ENCODE data around the gene THRB.

THRB gene

GRCh38 chr3:24379936-24380335 lies 114.7 kb downstream of the THRB start:
- no peaks in the 10 kb centered on the region for H3K27me3 ChIP-seq (replicated peaks; ENCODE audit: control insufficient read depth, insufficient read depth, low read length)
- TF ChIP-seq, protein P1, sequence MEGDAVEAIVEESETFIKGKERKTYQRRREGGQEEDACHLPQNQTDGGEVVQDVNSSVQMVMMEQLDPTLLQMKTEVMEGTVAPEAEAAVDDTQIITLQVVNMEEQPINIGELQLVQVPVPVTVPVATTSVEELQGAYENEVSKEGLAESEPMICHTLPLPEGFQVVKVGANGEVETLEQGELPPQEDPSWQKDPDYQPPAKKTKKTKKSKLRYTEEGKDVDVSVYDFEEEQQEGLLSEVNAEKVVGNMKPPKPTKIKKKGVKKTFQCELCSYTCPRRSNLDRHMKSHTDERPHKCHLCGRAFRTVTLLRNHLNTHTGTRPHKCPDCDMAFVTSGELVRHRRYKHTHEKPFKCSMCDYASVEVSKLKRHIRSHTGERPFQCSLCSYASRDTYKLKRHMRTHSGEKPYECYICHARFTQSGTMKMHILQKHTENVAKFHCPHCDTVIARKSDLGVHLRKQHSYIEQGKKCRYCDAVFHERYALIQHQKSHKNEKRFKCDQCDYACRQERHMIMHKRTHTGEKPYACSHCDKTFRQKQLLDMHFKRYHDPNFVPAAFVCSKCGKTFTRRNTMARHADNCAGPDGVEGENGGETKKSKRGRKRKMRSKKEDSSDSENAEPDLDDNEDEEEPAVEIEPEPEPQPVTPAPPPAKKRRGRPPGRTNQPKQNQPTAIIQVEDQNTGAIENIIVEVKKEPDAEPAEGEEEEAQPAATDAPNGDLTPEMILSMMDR (IDR thresholded peaks at IDR 0.05; ENCODE audit: insufficient read depth, low read length, poor library complexity, severe bottlenecking) = no peak
- no peak for DNase-seq (ENCODE audit: extremely low read depth, insufficient read length)
- no peak overlapping the region for H3K4me3 ChIP-seq (replicated peaks; ENCODE audit: low read depth, low read length)
- H3K36me3 ChIP-seq (ENCODE audit: control insufficient read depth, insufficient read depth, low read length) = no peaks in the 10 kb centered on the region

- Histone ChIP-seq H3K36me3 (ENCODE audit: control insufficient read depth, insufficient read depth, low read length) (no peaks in the 10 kb centered on the region), H3K27me3 (replicated peaks; ENCODE audit: control insufficient read depth, insufficient read depth, low read length) (no peaks in the 10 kb centered on the region), H3K4me3 (replicated peaks; ENCODE audit: low read depth, low read length) (no peak overlapping the region)
- no peak for DNase-seq (ENCODE audit: extremely low read depth, insufficient read length)
- TF ChIP-seq, protein P1 (IDR thresholded peaks at IDR 0.05; ENCODE audit: insufficient read depth, low read length, poor library complexity, severe bottlenecking) = no peak
Observed at GRCh38 chr3:24378313-24378712, 116.3 kb downstream of the THRB start.

DNA sequence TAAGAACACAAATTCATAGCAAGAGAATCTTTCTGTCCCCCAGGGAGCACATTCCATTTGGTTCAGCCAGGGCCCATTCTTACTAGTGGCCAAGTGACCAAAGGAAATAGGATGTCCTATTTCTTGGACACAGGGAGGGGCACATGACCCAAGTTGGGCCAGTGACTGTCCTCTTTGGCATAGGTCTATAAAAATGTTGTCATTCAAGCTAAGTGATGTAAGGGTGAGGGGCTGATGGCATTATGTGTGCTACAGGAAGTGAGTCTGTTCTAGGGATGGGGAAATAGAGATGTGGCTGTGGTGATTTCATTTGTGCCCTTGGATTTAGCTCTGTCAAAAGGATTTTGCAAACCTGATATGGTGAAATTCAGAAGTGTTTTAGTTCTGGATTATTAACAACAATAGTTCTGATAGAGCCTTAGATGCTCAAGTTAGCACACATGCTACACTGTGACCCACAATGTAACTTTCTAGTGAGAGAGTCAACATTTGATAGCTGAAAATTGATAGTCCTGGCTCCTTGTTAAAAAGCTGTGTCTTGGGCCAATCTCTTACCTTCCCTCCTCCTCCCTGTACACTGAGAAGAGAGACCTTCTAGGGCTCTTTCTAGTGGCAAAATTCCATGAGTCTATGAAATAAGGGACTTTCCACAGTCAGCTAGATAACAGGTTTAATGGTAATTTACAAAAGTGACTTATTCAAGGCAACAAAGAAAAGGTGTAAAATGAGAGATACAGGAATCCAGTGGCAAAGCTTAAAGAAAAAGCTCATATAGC lies 117.2 kb downstream of the THRB start:
- no peaks in the 10 kb centered on the region for H3K27me3 ChIP-seq (replicated peaks; ENCODE audit: control insufficient read depth, insufficient read depth, low read length)
- DNase-seq (ENCODE audit: extremely low read depth, insufficient read length) = no peak
- H3K36me3 ChIP-seq (ENCODE audit: control insufficient read depth, insufficient read depth, low read length) = no peaks in the 10 kb centered on the region
- no peak overlapping the region for H3K4me3 ChIP-seq (replicated peaks; ENCODE audit: low read depth, low read length)
- TF ChIP-seq, protein P1 (IDR thresholded peaks at IDR 0.05; ENCODE audit: insufficient read depth, low read length, poor library complexity, severe bottlenecking) = no peak

- Histone ChIP-seq H3K4me3 (replicated peaks; ENCODE audit: low read depth, low read length) (no peak overlapping the region), H3K27me3 (replicated peaks; ENCODE audit: control insufficient read depth, insufficient read depth, low read length) (no peaks in the 10 kb centered on the region), H3K36me3 (ENCODE audit: control insufficient read depth, insufficient read depth, low read length) (no peaks in the 10 kb centered on the region)
- TF ChIP-seq, protein P1 (IDR thresholded peaks at IDR 0.05; ENCODE audit: insufficient read depth, low read length, poor library complexity, severe bottlenecking) = no peak
- no peak for DNase-seq (ENCODE audit: extremely low read depth, insufficient read length)
Observed at GRCh38 chr3:24375947-24376384, 118.7 kb downstream of the THRB start.

DNA sequence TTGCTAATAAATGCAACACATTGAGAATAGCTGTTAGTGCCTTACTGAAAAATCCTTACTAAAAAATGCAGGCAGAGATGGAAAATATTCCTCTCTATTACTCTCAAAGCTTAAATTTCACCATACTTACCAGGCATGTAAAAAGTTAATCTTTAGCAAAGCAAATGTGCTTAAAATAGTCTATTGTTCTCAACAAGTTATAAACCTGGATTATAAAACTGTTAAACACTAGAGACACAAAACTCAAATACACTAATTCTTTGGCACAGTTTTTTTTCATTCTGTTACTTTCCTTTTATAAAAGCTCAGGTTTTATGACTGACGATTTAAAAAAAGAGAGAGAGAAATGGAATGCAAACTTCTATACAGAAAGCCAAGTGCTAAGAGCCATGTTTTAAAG lies 119.8 kb downstream of the THRB start:
- no peaks in the 10 kb centered on the region for H3K36me3 ChIP-seq (ENCODE audit: control insufficient read depth, insufficient read depth, low read length)
- TF ChIP-seq, protein P1 (IDR thresholded peaks at IDR 0.05; ENCODE audit: insufficient read depth, low read length, poor library complexity, severe bottlenecking) = no peak
- H3K4me3 ChIP-seq (replicated peaks; ENCODE audit: low read depth, low read length) = no peak overlapping the region
- DNase-seq (ENCODE audit: extremely low read depth, insufficient read length) = no peak
- no peaks in the 10 kb centered on the region for H3K27me3 ChIP-seq (replicated peaks; ENCODE audit: control insufficient read depth, insufficient read depth, low read length)

Measured in GM06990 (cell line).